HG03521 (cell line): ENCODE data around the gene PTPRK.
"Not testable (repeated sequence)": the region's sequence is repeated elsewhere in the genome, so short reads cannot be mapped to it uniquely, and the experiment has no call there.

Experiments
- ATAC-seq: cut with Tn5 transposase; IDR thresholded peaks from one replicate; pipeline ENCODE4 v1.9.1; 2021; ENCODE audit warnings: mild to moderate bottlenecking, moderate library complexity; ENCODE audit not compliant: unreplicated experiment

Gene PTPRK

DNA sequence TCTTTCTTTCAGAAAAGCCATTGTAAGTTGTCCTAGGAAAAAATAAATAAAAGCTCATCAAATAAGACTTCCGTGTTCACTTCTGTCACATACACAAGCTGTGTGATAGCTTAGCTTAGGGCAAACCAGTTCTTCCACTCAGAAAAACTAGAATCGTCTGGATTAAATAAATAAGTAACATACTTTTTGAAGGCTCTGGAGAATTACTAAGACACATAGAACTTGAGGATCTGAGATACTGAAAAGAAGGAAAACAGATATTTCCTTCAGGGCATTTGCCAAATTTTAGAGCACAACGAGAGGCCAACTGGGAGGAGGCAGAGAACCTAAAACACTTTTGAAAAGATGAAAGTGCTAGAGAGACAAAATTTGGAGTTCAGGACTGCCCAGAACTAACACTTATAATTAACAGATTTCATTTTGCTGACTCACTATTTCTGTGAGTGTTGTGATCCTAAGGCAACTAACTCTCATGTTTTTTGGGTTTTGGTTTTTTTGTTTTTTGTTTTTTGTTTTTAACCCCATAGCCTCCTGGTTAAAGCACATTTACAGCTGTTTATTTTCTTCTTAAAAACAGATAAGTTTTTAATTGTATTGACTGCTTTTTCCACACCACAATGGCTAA, 580.8 kb downstream of the PTPRK start:
- no peak for ATAC-seq

- ATAC-seq = no peak
Observed at GRCh38 chr6:127938701-127939100, 581.7 kb downstream of the PTPRK start.

GRCh38 chr6:127937747-127938146, 582.7 kb downstream of the PTPRK start:
- no peak for ATAC-seq

- ATAC-seq = no peak
Observed at GRCh38 chr6:127937102-127937501, 583.3 kb downstream of the PTPRK start.

- no peak for ATAC-seq
Observed at GRCh38 chr6:127934956-127935355, 585.4 kb downstream of the PTPRK start.

- no peak for ATAC-seq
Observed at GRCh38 chr6:127933852-127934840, 586.3 kb downstream of the PTPRK start.

DNA sequence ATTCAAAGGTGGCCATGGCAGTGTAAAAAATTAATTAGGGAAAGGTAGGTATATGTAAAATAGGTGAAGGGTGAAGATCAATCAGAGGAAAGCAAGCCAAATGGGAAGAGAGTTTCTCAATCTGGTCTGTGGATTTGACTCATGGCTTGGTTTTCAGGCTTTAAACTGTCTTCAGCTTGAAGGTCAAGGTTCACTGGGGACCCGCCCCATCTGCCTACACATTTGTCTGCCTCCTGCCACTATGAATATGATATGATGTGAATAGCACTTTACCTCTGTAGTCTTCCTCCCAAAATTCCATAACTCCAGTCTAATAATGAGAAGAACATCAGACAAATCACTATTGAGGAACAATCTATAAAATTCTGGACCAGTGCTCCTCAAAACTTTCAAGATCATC, 587.3 kb downstream of the PTPRK start:
- no peak for ATAC-seq

GRCh38 chr6:127932708-127933107, 587.7 kb downstream of the PTPRK start:
- no peak for ATAC-seq

DNA sequence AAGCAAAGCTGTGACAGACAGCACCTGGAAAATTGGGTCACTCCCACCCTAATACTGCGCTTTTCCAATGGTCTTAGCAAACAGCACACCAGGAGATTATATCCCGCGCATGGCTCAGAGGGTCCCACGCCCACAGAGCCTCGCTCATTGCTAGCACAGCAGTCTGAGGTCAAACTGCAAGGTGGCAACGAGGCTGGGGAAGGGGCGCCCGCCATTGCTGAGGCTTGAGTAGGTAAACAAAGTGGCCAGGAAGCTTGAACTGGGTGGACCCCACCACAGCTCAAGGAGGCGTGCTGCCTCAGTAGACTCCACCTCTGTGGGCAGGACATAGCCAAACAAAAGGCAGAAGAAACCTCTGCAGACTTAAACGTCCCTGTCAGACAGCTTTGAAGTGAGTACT, 594.0 kb downstream of the PTPRK start:
- not testable (repeated sequence) for ATAC-seq

- ATAC-seq = no peak
Observed at GRCh38 chr6:127924440-127924839, 596.0 kb downstream of the PTPRK start.

- no peak for ATAC-seq
Observed at GRCh38 chr6:127924031-127924430, 596.4 kb downstream of the PTPRK start.

DNA sequence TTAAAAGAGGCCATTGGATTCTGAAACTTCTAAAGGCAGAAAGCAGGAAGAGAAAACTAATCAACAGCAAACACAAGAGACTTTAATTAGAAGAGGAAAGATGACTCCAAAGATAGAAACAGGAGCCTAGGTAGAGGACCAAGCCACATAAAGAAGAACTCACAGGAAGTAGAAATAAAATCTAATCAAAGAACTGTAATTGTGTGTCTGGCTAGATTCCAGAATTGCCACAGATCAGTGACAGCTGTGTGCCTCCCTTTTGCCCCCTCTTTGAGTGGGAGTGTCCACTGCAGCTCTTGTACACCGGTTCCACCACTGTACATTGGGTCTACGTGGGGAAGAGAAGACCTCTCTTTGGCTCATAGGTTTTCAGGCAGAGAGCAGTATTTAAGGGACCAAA, 597.3 kb downstream of the PTPRK start:
- ATAC-seq = no peak

GRCh38 chr6:127921982-127922381, 598.4 kb downstream of the PTPRK start:
- ATAC-seq = no peak

- no peak for ATAC-seq
Observed at GRCh38 chr6:127920804-127921203, 599.6 kb downstream of the PTPRK start.
